ENCODE results near the gene PSMB2.
"Not testable (repeated sequence)": the region's sequence is repeated elsewhere in the genome, so short reads cannot be mapped to it uniquely, and the experiment has no call there.

Gene PSMB2

DNA sequence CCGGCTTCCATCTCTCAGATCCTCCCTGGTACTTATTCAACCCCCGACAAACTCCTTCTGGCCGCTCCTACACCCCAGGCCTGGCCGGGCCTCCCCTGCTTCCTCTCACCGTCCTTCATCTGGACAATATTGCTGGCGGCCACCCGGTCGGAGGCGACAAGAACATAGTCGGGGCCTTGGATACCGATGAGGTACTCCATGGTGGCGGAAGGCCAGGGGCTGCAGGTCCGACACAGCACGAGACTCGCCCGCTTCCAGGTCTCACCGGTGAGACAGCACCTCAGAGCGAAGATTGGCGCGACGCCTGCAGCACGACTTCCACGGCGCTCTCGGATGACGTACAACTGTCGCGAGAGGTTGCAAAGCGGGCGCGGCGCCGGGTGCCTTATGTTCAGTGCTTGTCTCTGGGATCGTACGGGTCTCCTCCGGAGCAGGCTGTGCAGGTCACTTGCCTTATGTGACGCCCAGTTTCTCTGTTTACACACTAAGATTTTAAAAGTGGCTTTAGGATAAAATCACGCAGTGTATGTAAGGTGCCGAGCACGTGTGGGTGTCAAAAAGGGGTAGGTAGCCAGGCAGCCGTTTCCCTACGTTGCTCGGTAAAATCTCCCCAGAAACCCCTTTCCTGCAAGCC, at the start of gene PSMB2:
PSMB2 (minus strand) TSS at position 294 of the 634 bp plus-strand sequence; CDS start at position 200, 94 bp downstream.
- peaks cover 6% of the 10 kb centered on the region for H3K4me1 ChIP-seq (ENCODE audit: insufficient read depth, low read length)
- peak within 1 kb of the TSS; percentile 99 for H3K4me3 ChIP-seq (ENCODE audit: low read length)
- H3K9ac ChIP-seq (ENCODE audit: low read depth, low read length): peak within 1 kb of the TSS; percentile 98
- peak within 1 kb of the TSS; percentile 59 for H3K27ac ChIP-seq (ENCODE audit: low read length)
- peaks cover 19% of the 10 kb centered on the region for H3K27me3 ChIP-seq (ENCODE audit: insufficient read depth, low read length)
- H3K36me3 ChIP-seq (ENCODE audit: insufficient read depth, low read depth, low read length): peaks cover 11% of the 10 kb centered on the region; the same call in 1 of the 2 replicates
- no peaks in the 10 kb centered on the region for H3K9me3 ChIP-seq (ENCODE audit: insufficient read depth, low read depth, low read length)

DNA sequence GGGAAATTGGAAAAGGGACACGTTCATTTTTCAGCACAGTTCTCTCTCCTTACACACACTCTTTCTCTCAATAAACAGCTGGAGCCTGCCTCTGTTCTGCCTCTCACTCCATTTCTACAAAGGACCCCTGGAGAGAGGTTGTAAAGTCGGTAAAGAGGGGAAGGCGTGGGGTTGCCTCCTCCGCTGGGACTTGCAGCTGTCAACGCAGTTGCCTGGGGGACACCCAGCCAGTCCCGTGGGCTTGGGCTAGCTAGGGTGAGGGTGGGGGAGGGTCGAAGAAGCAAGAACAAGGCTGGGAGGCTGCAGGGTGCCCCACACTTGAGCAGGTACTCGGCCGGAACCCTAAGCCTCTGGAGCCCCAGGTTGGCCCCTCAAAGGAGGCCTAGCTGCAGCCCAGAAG, 49.8 kb upstream of the PSMB2 start:
- Histone ChIP-seq H3K4me3 (ENCODE audit: low read length) (no peak overlapping the region), H3K9ac (ENCODE audit: low read depth, low read length) (no peak overlapping the region), H3K27me3 (ENCODE audit: insufficient read depth, low read length) (peaks cover 16% of the 10 kb centered on the region), H3K4me1 (ENCODE audit: insufficient read depth, low read length) (no peaks in the 10 kb centered on the region), H3K27ac (ENCODE audit: low read length) (no peak overlapping the region), H3K36me3 (ENCODE audit: insufficient read depth, low read depth, low read length) (no peaks in the 10 kb centered on the region), H3K9me3 (ENCODE audit: insufficient read depth, low read depth, low read length) (no peaks in the 10 kb centered on the region)

- H3K36me3 ChIP-seq (ENCODE audit: insufficient read depth, low read depth, low read length); H3K9me3 ChIP-seq (ENCODE audit: insufficient read depth, low read depth, low read length); H3K4me1 ChIP-seq (ENCODE audit: insufficient read depth, low read length); H3K9ac ChIP-seq (ENCODE audit: low read depth, low read length); H3K4me3 ChIP-seq (ENCODE audit: low read length); H3K27ac ChIP-seq (ENCODE audit: low read length): not testable (repeated sequence)
- peaks cover 16% of the 10 kb centered on the region for H3K27me3 ChIP-seq (ENCODE audit: insufficient read depth, low read length)
Measured at GRCh38 chr1:35690103-35690502, 48.8 kb upstream of the PSMB2 start.

DNA sequence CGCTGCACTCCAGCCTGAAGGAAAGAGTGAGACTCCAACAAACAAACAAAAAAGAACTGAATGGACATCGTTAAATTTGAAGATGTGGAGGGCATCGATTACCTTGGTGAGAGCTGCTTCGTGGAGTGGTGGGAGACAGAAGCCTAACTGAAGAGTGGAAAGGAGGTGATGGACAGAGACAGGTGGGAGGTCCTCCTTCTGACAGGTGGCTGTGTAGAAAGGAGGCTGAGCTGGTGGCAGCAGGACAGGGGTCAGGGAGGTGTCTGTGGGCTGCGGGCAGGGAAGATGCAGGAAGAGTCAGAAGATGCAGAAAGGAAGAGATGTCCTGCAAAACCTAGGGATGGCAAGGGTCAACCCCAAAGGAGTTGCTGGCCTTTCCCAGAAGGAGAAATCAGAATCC, 46.8 kb upstream of the PSMB2 start:
- Histone ChIP-seq H3K9me3 (ENCODE audit: insufficient read depth, low read depth, low read length) (no peaks in the 10 kb centered on the region), H3K4me1 (ENCODE audit: insufficient read depth, low read length) (no peaks in the 10 kb centered on the region), H3K36me3 (ENCODE audit: insufficient read depth, low read depth, low read length) (no peaks in the 10 kb centered on the region), H3K27ac (ENCODE audit: low read length) (no peak overlapping the region), H3K4me3 (ENCODE audit: low read length) (no peak overlapping the region), H3K27me3 (ENCODE audit: insufficient read depth, low read length) (peaks cover 21% of the 10 kb centered on the region), H3K9ac (ENCODE audit: low read depth, low read length) (no peak overlapping the region)

GRCh38 chr1:35683012-35683411, 41.7 kb upstream of the PSMB2 start:
- Histone ChIP-seq H3K4me1 (ENCODE audit: insufficient read depth, low read length) (no peaks in the 10 kb centered on the region), H3K27me3 (ENCODE audit: insufficient read depth, low read length) (peaks cover 5% of the 10 kb centered on the region; the same call in 1 of the 2 replicates), H3K4me3 (ENCODE audit: low read length) (no peak overlapping the region), H3K9me3 (ENCODE audit: insufficient read depth, low read depth, low read length) (no peaks in the 10 kb centered on the region), H3K36me3 (ENCODE audit: insufficient read depth, low read depth, low read length) (no peaks in the 10 kb centered on the region), H3K9ac (ENCODE audit: low read depth, low read length) (no peak overlapping the region), H3K27ac (ENCODE audit: low read length) (no peak overlapping the region)

DNA sequence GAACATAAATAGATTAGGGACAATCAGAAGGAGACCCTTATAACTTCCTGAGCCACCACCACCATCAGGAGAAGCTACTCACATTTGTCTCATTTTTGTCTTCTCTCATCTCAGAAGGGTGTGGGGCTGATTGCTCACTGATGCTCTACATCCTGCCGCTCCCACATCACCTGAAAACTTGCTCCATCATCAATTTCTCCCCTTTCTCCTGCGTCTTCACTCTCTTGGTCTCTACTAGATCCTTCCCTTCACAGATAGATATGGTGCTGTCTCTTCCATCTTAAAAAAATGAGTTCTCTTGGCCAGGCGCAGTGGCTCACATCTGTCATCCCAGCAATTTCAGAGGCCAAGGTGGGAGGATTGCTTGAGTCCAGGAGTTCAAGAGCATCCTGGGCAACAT, 38.9 kb upstream of the PSMB2 start:
- Histone ChIP-seq H3K27ac (ENCODE audit: low read length) (no peak overlapping the region), H3K27me3 (ENCODE audit: insufficient read depth, low read length) (peaks cover 5% of the 10 kb centered on the region; the same call in 1 of the 2 replicates), H3K36me3 (ENCODE audit: insufficient read depth, low read depth, low read length) (no peaks in the 10 kb centered on the region), H3K4me1 (ENCODE audit: insufficient read depth, low read length) (no peaks in the 10 kb centered on the region), H3K9ac (ENCODE audit: low read depth, low read length) (no peak overlapping the region), H3K4me3 (ENCODE audit: low read length) (no peak overlapping the region), H3K9me3 (ENCODE audit: insufficient read depth, low read depth, low read length) (no peaks in the 10 kb centered on the region)

DNA sequence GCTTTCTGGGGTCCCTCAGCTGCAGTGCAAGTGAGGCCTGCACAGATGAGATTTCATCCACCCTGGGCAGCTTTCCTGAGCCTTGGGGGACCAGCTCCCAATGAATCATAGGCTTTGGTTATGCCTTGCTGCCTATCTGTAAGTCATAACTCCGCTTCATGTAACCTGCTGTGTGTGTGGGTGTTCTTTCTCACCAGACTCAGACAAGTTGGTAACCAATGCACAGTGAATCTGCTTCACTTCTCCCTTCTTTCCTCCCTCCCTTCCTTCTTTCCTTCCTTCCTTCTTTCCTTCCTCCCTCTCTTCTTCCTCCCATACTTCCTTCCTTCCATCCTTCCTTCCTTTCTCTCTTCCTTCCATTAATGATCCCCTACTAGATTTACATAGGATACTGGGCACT, 34.4 kb upstream of the PSMB2 start:
- Histone ChIP-seq H3K27ac (ENCODE audit: low read length) (no peak overlapping the region), H3K4me3 (ENCODE audit: low read length) (no peak overlapping the region), H3K27me3 (ENCODE audit: insufficient read depth, low read length) (no peaks in the 10 kb centered on the region; the same call in 1 of the 2 replicates), H3K36me3 (ENCODE audit: insufficient read depth, low read depth, low read length) (no peaks in the 10 kb centered on the region), H3K9ac (ENCODE audit: low read depth, low read length) (no peak overlapping the region), H3K4me1 (ENCODE audit: insufficient read depth, low read length) (no peaks in the 10 kb centered on the region), H3K9me3 (ENCODE audit: insufficient read depth, low read depth, low read length) (no peaks in the 10 kb centered on the region)

DNA sequence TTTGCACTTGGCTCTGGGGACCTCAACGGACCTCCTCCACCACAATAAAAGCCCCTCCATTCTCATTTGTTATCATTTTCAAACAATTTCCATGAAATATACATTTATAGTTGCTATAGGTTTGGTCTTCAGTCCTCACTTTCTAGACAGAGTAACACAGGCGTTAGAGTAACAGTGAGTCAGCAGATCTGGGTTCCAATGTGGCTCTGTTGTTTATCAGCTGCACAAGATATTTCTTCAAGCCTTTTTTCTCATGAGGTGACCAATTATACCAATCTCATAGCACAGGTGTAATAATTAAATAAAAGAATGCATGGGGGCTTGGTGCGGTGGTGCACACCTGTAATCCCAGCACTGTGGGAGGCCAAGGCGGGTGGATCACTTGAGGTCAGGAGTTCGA, 32.8 kb upstream of the PSMB2 start:
- Histone ChIP-seq H3K4me1 (ENCODE audit: insufficient read depth, low read length) (no peaks in the 10 kb centered on the region), H3K27ac (ENCODE audit: low read length) (no peak overlapping the region), H3K4me3 (ENCODE audit: low read length) (no peak overlapping the region), H3K9ac (ENCODE audit: low read depth, low read length) (no peak overlapping the region), H3K27me3 (ENCODE audit: insufficient read depth, low read length) (no peaks in the 10 kb centered on the region; the same call in 1 of the 2 replicates), H3K9me3 (ENCODE audit: insufficient read depth, low read depth, low read length) (no peaks in the 10 kb centered on the region), H3K36me3 (ENCODE audit: insufficient read depth, low read depth, low read length) (no peaks in the 10 kb centered on the region)

GRCh38 chr1:35672116-35672515, 30.8 kb upstream of the PSMB2 start:
- H3K9me3 ChIP-seq (ENCODE audit: insufficient read depth, low read depth, low read length): no peaks in the 10 kb centered on the region
- H3K4me3 ChIP-seq (ENCODE audit: low read length): no peak overlapping the region
- H3K27ac ChIP-seq (ENCODE audit: low read length): no peak overlapping the region
- no peaks in the 10 kb centered on the region for H3K27me3 ChIP-seq (ENCODE audit: insufficient read depth, low read length)
- H3K36me3 ChIP-seq (ENCODE audit: insufficient read depth, low read depth, low read length): no peaks in the 10 kb centered on the region
- H3K9ac ChIP-seq (ENCODE audit: low read depth, low read length): no peak overlapping the region
- H3K4me1 ChIP-seq (ENCODE audit: insufficient read depth, low read length): no peaks in the 10 kb centered on the region

DNA sequence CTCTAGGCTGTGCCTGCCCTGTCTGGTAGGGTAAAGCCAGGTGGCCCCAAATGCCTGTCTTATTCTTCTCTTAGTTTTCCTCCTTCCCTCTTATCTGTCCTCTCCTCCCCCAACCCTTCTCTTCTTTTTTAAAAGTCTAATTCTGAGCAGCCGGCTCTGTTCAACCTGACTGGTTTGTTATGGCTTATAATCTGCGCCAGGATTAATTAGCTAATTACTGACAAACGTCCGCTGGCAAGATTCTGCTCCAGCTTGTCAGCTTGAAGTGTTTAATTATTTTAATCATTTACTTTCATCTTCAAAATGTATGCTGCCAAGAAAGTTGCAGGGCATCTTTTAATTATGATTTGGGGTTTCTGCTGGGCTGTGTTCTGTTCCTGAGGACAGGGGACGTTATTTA, 27.2 kb upstream of the PSMB2 start:
- Histone ChIP-seq H3K27ac (ENCODE audit: low read length) (no peak overlapping the region), H3K9me3 (ENCODE audit: insufficient read depth, low read depth, low read length) (no peaks in the 10 kb centered on the region), H3K27me3 (ENCODE audit: insufficient read depth, low read length) (no peaks in the 10 kb centered on the region), H3K9ac (ENCODE audit: low read depth, low read length) (no peak overlapping the region), H3K36me3 (ENCODE audit: insufficient read depth, low read depth, low read length) (no peaks in the 10 kb centered on the region), H3K4me1 (ENCODE audit: insufficient read depth, low read length) (no peaks in the 10 kb centered on the region), H3K4me3 (ENCODE audit: low read length) (no peak overlapping the region)

- Histone ChIP-seq H3K9me3 (ENCODE audit: insufficient read depth, low read depth, low read length) (no peaks in the 10 kb centered on the region), H3K9ac (ENCODE audit: low read depth, low read length) (no peak overlapping the region), H3K27ac (ENCODE audit: low read length) (no peak overlapping the region), H3K27me3 (ENCODE audit: insufficient read depth, low read length) (no peaks in the 10 kb centered on the region), H3K4me3 (ENCODE audit: low read length) (no peak overlapping the region), H3K36me3 (ENCODE audit: insufficient read depth, low read depth, low read length) (no peaks in the 10 kb centered on the region), H3K4me1 (ENCODE audit: insufficient read depth, low read length) (no peaks in the 10 kb centered on the region)
Measured at GRCh38 chr1:35666916-35667315, 25.6 kb upstream of the PSMB2 start.

- Histone ChIP-seq H3K27me3 (ENCODE audit: insufficient read depth, low read length) (no peaks in the 10 kb centered on the region), H3K27ac (ENCODE audit: low read length) (no peak overlapping the region), H3K4me3 (ENCODE audit: low read length) (no peak overlapping the region), H3K36me3 (ENCODE audit: insufficient read depth, low read depth, low read length) (no peaks in the 10 kb centered on the region), H3K4me1 (ENCODE audit: insufficient read depth, low read length) (no peaks in the 10 kb centered on the region), H3K9ac (ENCODE audit: low read depth, low read length) (no peak overlapping the region), H3K9me3 (ENCODE audit: insufficient read depth, low read depth, low read length) (no peaks in the 10 kb centered on the region)
Measured at GRCh38 chr1:35666216-35666615, 24.9 kb upstream of the PSMB2 start.

Measured in iPS-20b (cell line).